ENCODE measurements around the gene EHBP1.

Gene EHBP1

GRCh38 chr2:62724886-62725711 is 19.6 kb downstream of the EHBP1 start:
- CTCF ChIA-PET: interaction anchor here (1.5 kb wide), 1 partner anchor 262 kb away, joined by 4 read pairs; no protein-coding TSS in a partner anchor
- no peak for DNase-seq (ENCODE audit: low read depth, low spot score)
- POLR2A ChIA-PET: no interaction called here
- no peak for TF ChIP-seq CTCF (IDR thresholded peaks at IDR 0.05; ENCODE audit: insufficient read depth, low read length, missing control alignments)
- no peak overlapping the region for H3K4me3 ChIP-seq (ENCODE audit: low read depth, low read length)

GRCh38 chr2:62725712-62726055 is 20.2 kb downstream of the EHBP1 start:
- DNase-seq (ENCODE audit: low read depth, low spot score): no peak
- no peak for TF ChIP-seq CTCF (IDR thresholded peaks at IDR 0.05; ENCODE audit: insufficient read depth, low read length, missing control alignments)
- H3K4me3 ChIP-seq (ENCODE audit: low read depth, low read length): no peak overlapping the region
- ChIA-PET POLR2A (no interaction called here), CTCF (no interaction called here)

- CTCF ChIA-PET: no interaction called here
- POLR2A ChIA-PET: no interaction called here
- no peak overlapping the region for H3K4me3 ChIP-seq (ENCODE audit: low read depth, low read length)
- DNase-seq (ENCODE audit: low read depth, low spot score): no peak
- no peak for TF ChIP-seq CTCF (IDR thresholded peaks at IDR 0.05; ENCODE audit: insufficient read depth, low read length, missing control alignments)
These were observed 21.9 kb downstream of the EHBP1 start for GRCh38 chr2:62727259-62727867.

- DNase-seq (ENCODE audit: low read depth, low spot score): no peak
- no peak overlapping the region for H3K4me3 ChIP-seq (ENCODE audit: low read depth, low read length)
- CTCF ChIA-PET: no interaction called here
- POLR2A ChIA-PET: no interaction called here
- TF ChIP-seq CTCF (IDR thresholded peaks at IDR 0.05; ENCODE audit: insufficient read depth, low read length, missing control alignments): no peak
These were observed 22.5 kb downstream of the EHBP1 start for GRCh38 chr2:62727876-62728566.

- CTCF ChIA-PET: no interaction called here
- H3K4me3 ChIP-seq (ENCODE audit: low read depth, low read length): no peak overlapping the region
- DNase-seq (ENCODE audit: low read depth, low spot score): no peak
- POLR2A ChIA-PET: no interaction called here
- no peak for TF ChIP-seq CTCF (IDR thresholded peaks at IDR 0.05; ENCODE audit: insufficient read depth, low read length, missing control alignments)
These were observed 25.8 kb downstream of the EHBP1 start for GRCh38 chr2:62731275-62731674.

- CTCF ChIA-PET: no interaction called here
- no peak for DNase-seq (ENCODE audit: low read depth, low spot score)
- no peak for TF ChIP-seq CTCF (IDR thresholded peaks at IDR 0.05; ENCODE audit: insufficient read depth, low read length, missing control alignments)
These were observed 26.8 kb downstream of the EHBP1 start for GRCh38 chr2:62732262-62732777.

More at GRCh38 chr2:62732262-62732777, 26.8 kb downstream of the EHBP1 start:
- POLR2A ChIA-PET: no interaction called here
- no peak overlapping the region for H3K4me3 ChIP-seq (ENCODE audit: low read depth, low read length)

Measured in AG04449 (cell line).